ENCODE results near the gene TMEM259. TPM values are rescaled to one million over a fixed set of nuclear protein-coding genes. Genes with fewer than 3 reads are reported as not detected.
A peak's percentile ranks its signal among the peaks of the same experiment; 100 is the strongest.

The TMEM259 gene
- total and polyA plus RNA-seq, 3 donors from 2014 or later: 164 to 405 (median 339) TPM

DNA sequence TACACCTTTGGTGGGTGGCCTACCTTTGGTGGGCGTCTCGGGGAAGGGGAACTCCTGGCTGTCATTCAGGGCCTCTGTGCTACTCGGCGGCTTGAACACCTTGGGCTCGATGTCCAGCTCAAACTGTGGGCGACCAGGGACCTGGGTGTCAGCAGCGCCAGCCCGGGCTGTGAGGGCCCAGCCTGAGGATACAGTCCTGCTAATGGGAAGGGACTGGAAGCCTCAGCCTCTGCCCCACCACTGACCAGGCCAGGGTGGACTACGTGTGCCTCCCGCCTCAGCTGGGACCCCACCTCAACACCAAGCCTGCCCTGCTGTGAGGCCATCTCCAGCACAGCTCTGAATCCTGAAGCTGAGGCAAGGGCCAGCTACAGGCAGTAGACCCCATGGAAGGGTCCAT lies 7.7 kb downstream of the TMEM259 start:
- 98 to 100% methylated on average over 2 to 10 of the region's 10 CpGs for WGBS, 2 donors
- intact Hi-C loops (cut with DNase I; ENCODE audit: low total_unique reads): no loop called here
- TF ChIP-seq, protein P1, sequence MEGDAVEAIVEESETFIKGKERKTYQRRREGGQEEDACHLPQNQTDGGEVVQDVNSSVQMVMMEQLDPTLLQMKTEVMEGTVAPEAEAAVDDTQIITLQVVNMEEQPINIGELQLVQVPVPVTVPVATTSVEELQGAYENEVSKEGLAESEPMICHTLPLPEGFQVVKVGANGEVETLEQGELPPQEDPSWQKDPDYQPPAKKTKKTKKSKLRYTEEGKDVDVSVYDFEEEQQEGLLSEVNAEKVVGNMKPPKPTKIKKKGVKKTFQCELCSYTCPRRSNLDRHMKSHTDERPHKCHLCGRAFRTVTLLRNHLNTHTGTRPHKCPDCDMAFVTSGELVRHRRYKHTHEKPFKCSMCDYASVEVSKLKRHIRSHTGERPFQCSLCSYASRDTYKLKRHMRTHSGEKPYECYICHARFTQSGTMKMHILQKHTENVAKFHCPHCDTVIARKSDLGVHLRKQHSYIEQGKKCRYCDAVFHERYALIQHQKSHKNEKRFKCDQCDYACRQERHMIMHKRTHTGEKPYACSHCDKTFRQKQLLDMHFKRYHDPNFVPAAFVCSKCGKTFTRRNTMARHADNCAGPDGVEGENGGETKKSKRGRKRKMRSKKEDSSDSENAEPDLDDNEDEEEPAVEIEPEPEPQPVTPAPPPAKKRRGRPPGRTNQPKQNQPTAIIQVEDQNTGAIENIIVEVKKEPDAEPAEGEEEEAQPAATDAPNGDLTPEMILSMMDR (IDR thresholded peaks at IDR 0.05): no peak
- TF ChIP-seq POLR2A (IDR thresholded peaks at IDR 0.05): no peak
- no peak overlapping the region for H3K4me3 ChIP-seq
- DNase-seq: no peak
- no peaks in the 10 kb centered on the region for H3K9me3 ChIP-seq
- H3K27me3 ChIP-seq: no peaks in the 10 kb centered on the region
- peaks cover 43% of the 10 kb centered on the region for H3K4me1 ChIP-seq
- H3K27ac ChIP-seq: no peak overlapping the region
- H3K36me3 ChIP-seq (ENCODE audit: low read depth, missing control alignments): no peaks in the 10 kb centered on the region

DNA sequence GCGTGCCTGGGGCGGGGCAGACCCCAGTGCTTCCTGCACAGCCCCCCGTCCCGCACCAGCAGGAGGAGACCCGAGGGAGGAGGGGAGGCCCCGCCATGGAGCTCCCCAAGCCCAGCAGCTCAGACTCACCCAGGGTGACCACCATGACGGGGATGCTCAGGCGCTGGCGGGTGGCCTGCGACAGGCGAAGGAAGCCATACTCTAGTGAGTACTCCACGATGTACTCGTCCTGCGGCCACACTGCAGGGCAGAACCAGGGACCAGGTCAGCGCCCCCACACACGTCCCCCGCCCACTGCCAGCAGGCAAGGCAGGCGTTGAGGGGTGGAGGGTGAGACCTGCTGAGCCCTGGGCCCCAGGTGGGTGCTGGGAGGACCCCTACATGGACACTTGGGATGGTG lies 8.6 kb downstream of the TMEM259 start:
- Histone ChIP-seq H3K4me3 (no peak overlapping the region), H3K27me3 (no peaks in the 10 kb centered on the region), H3K27ac (no peak overlapping the region), H3K36me3 (ENCODE audit: low read depth, missing control alignments) (no peaks in the 10 kb centered on the region), H3K9me3 (no peaks in the 10 kb centered on the region), H3K4me1 (peaks cover 35% of the 10 kb centered on the region)
- 94% methylated on average over 18 of the region's 18 CpGs; no CpG with 5 or more reads in 1 of the 2 donors for WGBS, 2 donors
- intact Hi-C loops (cut with DNase I; ENCODE audit: low total_unique reads): no loop called here
- no peak for DNase-seq
- TF ChIP-seq, protein P1 (IDR thresholded peaks at IDR 0.05): no peak
- no peak for TF ChIP-seq POLR2A (IDR thresholded peaks at IDR 0.05)

DNA sequence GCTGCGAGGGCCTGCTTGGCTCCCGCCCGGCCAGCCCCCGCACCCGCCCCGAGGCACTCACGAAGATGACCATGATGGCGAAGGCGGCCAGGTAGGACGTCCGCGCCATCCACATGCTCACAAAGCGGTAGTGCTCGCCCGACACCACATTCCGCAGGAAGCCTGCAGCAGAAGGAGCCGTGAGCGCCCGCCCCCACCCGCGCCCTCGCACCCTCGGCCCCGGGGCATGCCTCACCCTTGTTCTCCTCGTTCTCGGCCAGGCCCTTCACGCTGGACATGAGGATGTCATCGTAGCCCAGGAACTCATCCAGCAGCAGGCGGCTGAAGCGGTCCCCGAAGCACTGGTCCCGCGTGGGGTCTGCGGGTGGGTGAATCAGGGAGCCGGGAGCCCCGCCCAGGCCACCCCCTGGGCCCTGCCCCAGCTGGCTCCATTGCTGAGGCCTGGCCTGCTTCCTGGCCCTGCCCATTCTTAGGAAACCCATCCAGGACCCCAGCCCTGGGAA lies 9.0 kb downstream of the TMEM259 start:
- H3K4me3 ChIP-seq: no peak overlapping the region
- intact Hi-C loops (cut with DNase I; ENCODE audit: low total_unique reads): no loop called here
- no peak overlapping the region for H3K27ac ChIP-seq
- H3K27me3 ChIP-seq: no peaks in the 10 kb centered on the region
- peaks cover 30% of the 10 kb centered on the region for H3K4me1 ChIP-seq
- H3K36me3 ChIP-seq (ENCODE audit: low read depth, missing control alignments): no peaks in the 10 kb centered on the region
- TF ChIP-seq, protein P1 (IDR thresholded peaks at IDR 0.05): no peak
- no peak for TF ChIP-seq POLR2A (IDR thresholded peaks at IDR 0.05)
- DNase-seq: no peak
- 91 to 95% methylated on average over 26 to 36 of the region's 36 CpGs for WGBS, 2 donors
- no peaks in the 10 kb centered on the region for H3K9me3 ChIP-seq

DNA sequence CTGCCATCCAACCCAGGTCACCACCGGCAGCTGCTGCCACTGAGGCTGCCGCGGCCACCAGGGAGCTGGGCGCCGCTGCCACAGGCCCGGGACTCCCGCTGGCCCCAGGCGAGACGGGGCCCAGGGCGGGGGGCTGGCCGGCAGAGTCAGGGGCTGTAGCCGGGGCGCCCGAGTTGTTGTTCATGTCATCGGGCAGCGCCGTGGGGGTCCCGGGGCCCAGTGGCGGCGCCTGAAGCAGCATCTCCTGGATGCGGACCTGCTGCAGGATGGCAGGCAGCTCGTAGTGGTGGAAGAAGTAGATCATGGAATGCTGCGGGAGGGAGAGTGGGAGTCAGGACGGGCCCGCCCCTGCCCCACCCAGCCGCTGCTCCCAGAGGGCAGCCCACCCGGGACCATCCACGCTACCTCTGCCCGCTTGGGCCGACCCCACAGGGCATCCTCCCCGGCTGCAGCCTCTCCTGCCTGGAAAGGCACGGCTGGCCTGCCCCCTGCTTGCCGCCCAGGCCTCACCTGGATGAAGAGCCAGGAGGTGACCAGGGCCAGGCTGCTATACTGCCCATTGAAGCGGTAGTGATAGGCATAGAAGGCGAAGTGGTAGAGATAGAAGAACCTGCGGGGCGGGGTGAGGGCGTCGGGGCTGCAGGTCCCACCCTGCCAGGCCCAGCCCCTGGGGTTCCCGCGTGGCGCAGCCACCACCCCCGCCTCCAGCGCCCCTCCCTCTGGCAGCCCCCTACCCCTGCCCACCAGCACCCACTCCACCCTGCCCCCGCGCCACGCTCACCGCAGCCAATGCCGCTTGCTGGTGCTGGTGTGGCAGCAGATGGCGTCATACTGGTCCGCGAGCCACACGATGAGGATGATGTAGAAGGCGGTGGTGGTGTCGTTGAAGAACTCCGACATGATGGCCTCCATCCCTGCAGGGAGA lies 10.1 kb downstream of the TMEM259 start:
- no peak for DNase-seq
- Histone ChIP-seq H3K27ac (peak overlapping the region in 1 of 2 donors; percentile 50), H3K9me3 (no peaks in the 10 kb centered on the region), H3K4me1 (peaks cover 20% of the 10 kb centered on the region), H3K27me3 (no peaks in the 10 kb centered on the region), H3K4me3 (no peak overlapping the region), H3K36me3 (ENCODE audit: low read depth, missing control alignments) (no peaks in the 10 kb centered on the region)
- 88 to 93% methylated on average over 19 to 54 of the region's 56 CpGs for WGBS, 2 donors
- TF ChIP-seq, protein P1 (IDR thresholded peaks at IDR 0.05): no peak
- TF ChIP-seq POLR2A (IDR thresholded peaks at IDR 0.05): no peak
- intact Hi-C loops (cut with DNase I; ENCODE audit: low total_unique reads): no loop called here
